Endothelial cell of umbilical vein (primary cell): ENCODE data around the gene RNF169. TPM values are rescaled to one million over a fixed set of nuclear protein-coding genes. Genes with fewer than 3 reads are reported as not detected.

Source experiments
- BruUV-seq: library from RNA; stranded (reverse); fragments of 400-500 nt; replicated peaks from 2 replicates; lab custom pipeline; 2021; lab: Mats Ljungman, UMichigan
- CTCF ChIA-PET: fragments of 300-600, 350-600 bp; sonication (Branson Sonifier 250); formaldehyde crosslinking; loops from one replicate; lab custom pipeline; 2021; ENCODE audit warnings: antibody characterized with exemption, inconsistent platforms; lab: Charles Lee
- POLR2A ChIA-PET: fragments of 300-600, 350-600 bp; sonication (Branson Sonifier 250); formaldehyde crosslinking; loops from one replicate; lab custom pipeline; 2021; ENCODE audit warnings: antibody characterized with exemption, inconsistent platforms; lab: Charles Lee
- DNase-seq: peaks from one replicate; pipeline ENCODE4 v3.0.0-alpha.2; 2011; ENCODE audit warnings: low read depth, low spot score
- FAIRE-seq: peaks from 2 replicates; lab custom pipeline; 2011; peaks lifted over from hg19 to GRCh38; lab: Jason Lieb, UNC
- H2AFZ ChIP-seq: 2 replicates; pipeline ENCODE4 v1.6.0; 2012; ENCODE audit warnings: low read depth, low read length, control low read depth, inconsistent platforms
- H3K27ac ChIP-seq: 2 replicates; pipeline ENCODE4 v1.5.1; 2011; ENCODE audit warnings: low read depth, mild to moderate bottlenecking, control low read depth, low read length, moderate library complexity; ENCODE audit not compliant: insufficient read depth
- H3K27me3 ChIP-seq, 2 experiments: 2 replicates each; pipeline versions ENCODE4 v1.6.0 to v1.6.1; 2011; ENCODE audit warnings: low read length in 2 of 2, mixed read lengths in 1 of 2; ENCODE audit not compliant: control insufficient read depth in 2 of 2, insufficient read depth in 2 of 2
- H3K36me3 ChIP-seq, 2 experiments: 2 replicates in 1 of 2; 3 replicates in 1 of 2; pipeline ENCODE4 v1.5.1; 2011; ENCODE audit warnings: low read length in 2 of 2, mild to moderate bottlenecking in 1 of 2, moderate library complexity in 1 of 2; ENCODE audit not compliant: control insufficient read depth in 2 of 2, insufficient read depth in 2 of 2; ENCODE audit errors: extremely low read depth in 1 of 2
- H3K4me1 ChIP-seq: 3 replicates; pipeline ENCODE4 v1.5.1; 2011; ENCODE audit warnings: mild to moderate bottlenecking, low read length; ENCODE audit not compliant: control insufficient read depth, insufficient read depth; ENCODE audit errors: extremely low read depth
- H3K4me2 ChIP-seq: 2 replicates; pipeline ENCODE4 v1.6.1; 2011; ENCODE audit warnings: low read length, control low read depth, mixed read lengths; ENCODE audit not compliant: insufficient read depth
- H3K4me3 ChIP-seq, 3 experiments: fragments of 200-600 bp in 1 of 3; sonication (generic), shearing (Covaris generic) in 1 of 3; replicated peaks in 1 of 3; 2 replicates each; pipeline ENCODE4 v1.5.1; 2011 to 2016; ENCODE audit warnings: control low read depth in 3 of 3, low read length in 3 of 3, mild to moderate bottlenecking in 2 of 3, inconsistent platforms in 1 of 3, low read depth in 1 of 3, moderate library complexity in 1 of 3; ENCODE audit not compliant: insufficient read depth in 1 of 3
- H3K79me2 ChIP-seq: 2 replicates; pipeline ENCODE4 v1.6.0; 2012; ENCODE audit warnings: low read length, inconsistent platforms; ENCODE audit not compliant: control insufficient read depth, insufficient read depth
- H3K9ac ChIP-seq: replicated peaks from 2 replicates; pipeline ENCODE3; 2011; ENCODE audit warnings: low read length, control low read depth; ENCODE audit not compliant: insufficient read depth; ENCODE audit errors: extremely low read depth
- H3K9me1 ChIP-seq: replicated peaks from 3 replicates; pipeline ENCODE4 v1.6.0; 2011; ENCODE audit warnings: mild to moderate bottlenecking, low read length; ENCODE audit not compliant: control insufficient read depth, insufficient read depth; ENCODE audit errors: extremely low read depth
- H3K9me3 ChIP-seq: replicated peaks from 2 replicates; pipeline ENCODE4 v1.5.1; 2012; ENCODE audit warnings: low read length, inconsistent platforms; ENCODE audit not compliant: control insufficient read depth, insufficient read depth
- H4K20me1 ChIP-seq: replicated peaks from 2 replicates; pipeline ENCODE3; 2011; ENCODE audit warnings: mild to moderate bottlenecking, low read length; ENCODE audit not compliant: control insufficient read depth, insufficient read depth; ENCODE audit errors: extremely low read depth
- FOS ChIP-seq: IDR thresholded peaks from 2 replicates; pipeline ENCODE4 v1.6.1; 2011; ENCODE audit warnings: mild to moderate bottlenecking, low read length, moderate library complexity, borderline replicate concordance; ENCODE audit not compliant: insufficient read depth
- GATA2 ChIP-seq: IDR thresholded peaks from 2 replicates; pipeline ENCODE4 v1.7.0; 2011; ENCODE audit warnings: low read depth, mild to moderate bottlenecking, moderate library complexity, mixed read lengths, low read length; ENCODE audit not compliant: insufficient read length, insufficient read depth
- JUN ChIP-seq: IDR thresholded peaks from 2 replicates; pipeline ENCODE4 v1.6.1; 2011; ENCODE audit warnings: borderline replicate concordance, low read depth; ENCODE audit not compliant: insufficient read length, insufficient read depth
- MYC ChIP-seq: IDR thresholded peaks from one replicate; pipeline ENCODE4 v1.6.1; 2011; ENCODE audit warnings: mild to moderate bottlenecking, low read depth, low read length
- dilution Hi-C: fragments of 300-500 bp; cut with MboI; formaldehyde crosslinking; loops from one replicate; pipeline ENCODE4 v1.15.0; 2019; ENCODE audit warnings: low sequenced_read_pairs; ENCODE audit not compliant: extremely low pct_ligation_motif_present
- intact Hi-C: fragments of 100-400 bp; cut with micrococcal nuclease; formaldehyde crosslinking; loops from one replicate; pipeline ENCODE4 v1.10.0; 2022
- polyA plus RNA-seq, 4 experiments: library from polyadenylated mRNA; depleted of rRNA in 3 of 4; stranded (reverse) in 3 of 4; unstranded in 1 of 4; fragments of >200 nt; gene quantifications; 2 replicates each; pipeline versions ENCODE4 v1.2.1 to v1.2.3, GENCODE V29; 2011 to 2012; ENCODE audit warnings: missing spikeins in 1 of 4
- total RNA-seq: library from RNA; stranded (reverse); gene quantifications from 2 replicates; pipeline ENCODE4 v1.2.3, GENCODE V29; 2021
- TF ChIP-seq, protein P1 (sequence below), 2 donors: IDR thresholded peaks; 1 replicate in 1 of 2; 2 replicates in 1 of 2; pipeline ENCODE4 v1.5.1; 2011; ENCODE audit warnings: low read length in 2 of 2, mild to moderate bottlenecking in 2 of 2, moderate library complexity in 2 of 2, control low read depth in 1 of 2, inconsistent platforms in 1 of 2, low read depth in 1 of 2; ENCODE audit not compliant: insufficient read depth in 1 of 2; ENCODE audit errors: extremely low read depth in 1 of 2

Gene RNF169
- total and polyA plus RNA-seq, 2 donors (not counting 3 experiments of a cell fraction or from before 2014, with no cell fraction given): 5.8 to 21.3 TPM

DNA sequence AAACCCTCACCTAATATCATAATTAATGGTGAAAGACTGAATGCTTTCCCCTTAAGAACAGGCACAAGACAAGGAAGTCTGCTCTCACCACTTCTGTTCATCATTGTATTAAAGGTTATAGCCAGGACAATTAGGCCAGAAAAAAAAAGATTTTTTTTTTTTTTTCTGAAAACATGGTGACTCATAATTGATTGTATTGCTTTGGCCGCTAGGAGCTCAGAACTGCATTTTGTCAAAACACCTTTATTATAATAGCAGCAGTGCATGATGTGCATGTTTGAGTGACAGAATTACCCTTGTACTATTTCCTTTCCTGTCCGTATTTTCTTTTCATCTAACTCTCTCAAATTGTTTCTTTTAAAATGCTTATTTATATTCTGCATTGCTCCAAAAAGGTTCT, 98.1 kb downstream of the RNF169 start:
- H4K20me1 ChIP-seq: no peaks in the 10 kb centered on the region
- TF ChIP-seq GATA2: no peak
- TF ChIP-seq, protein P1, sequence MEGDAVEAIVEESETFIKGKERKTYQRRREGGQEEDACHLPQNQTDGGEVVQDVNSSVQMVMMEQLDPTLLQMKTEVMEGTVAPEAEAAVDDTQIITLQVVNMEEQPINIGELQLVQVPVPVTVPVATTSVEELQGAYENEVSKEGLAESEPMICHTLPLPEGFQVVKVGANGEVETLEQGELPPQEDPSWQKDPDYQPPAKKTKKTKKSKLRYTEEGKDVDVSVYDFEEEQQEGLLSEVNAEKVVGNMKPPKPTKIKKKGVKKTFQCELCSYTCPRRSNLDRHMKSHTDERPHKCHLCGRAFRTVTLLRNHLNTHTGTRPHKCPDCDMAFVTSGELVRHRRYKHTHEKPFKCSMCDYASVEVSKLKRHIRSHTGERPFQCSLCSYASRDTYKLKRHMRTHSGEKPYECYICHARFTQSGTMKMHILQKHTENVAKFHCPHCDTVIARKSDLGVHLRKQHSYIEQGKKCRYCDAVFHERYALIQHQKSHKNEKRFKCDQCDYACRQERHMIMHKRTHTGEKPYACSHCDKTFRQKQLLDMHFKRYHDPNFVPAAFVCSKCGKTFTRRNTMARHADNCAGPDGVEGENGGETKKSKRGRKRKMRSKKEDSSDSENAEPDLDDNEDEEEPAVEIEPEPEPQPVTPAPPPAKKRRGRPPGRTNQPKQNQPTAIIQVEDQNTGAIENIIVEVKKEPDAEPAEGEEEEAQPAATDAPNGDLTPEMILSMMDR (IDR thresholded peaks at IDR 0.05; ENCODE audit: extremely low read depth in 1 of 2, insufficient read depth in 1 of 2, low read depth in 1 of 2, low read length in 2 of 2): peak in 1 of 2 donors; percentile 32
- peak; percentile 80 for TF ChIP-seq FOS
- TF ChIP-seq JUN: peak; percentile 79
- no peak for TF ChIP-seq MYC
- no peak overlapping the region for H2AFZ ChIP-seq
- H3K4me1 ChIP-seq: peaks cover 12% of the 10 kb centered on the region
- no TSS peak for BruUV-seq
- DNase-seq (peak; percentile 78), FAIRE-seq (peak; percentile 79)
- no peak overlapping the region for H3K9ac ChIP-seq
- no peak overlapping the region for H3K4me2 ChIP-seq
- dilution Hi-C loops (no loop called here), intact Hi-C loops (no loop called here)
- H3K9me1 ChIP-seq: no peaks in the 10 kb centered on the region
- ChIA-PET POLR2A (interaction anchor here (0.6 to 0.7 kb wide), 2 partner anchors 12 to 55 kb away, joined by 3 to 7 read pairs; no protein-coding TSS in a partner anchor), CTCF (interaction anchor here (0.6 to 1.7 kb wide), 15 partner anchors 9 to 354 kb away, joined by 3 to 11 read pairs (median 5); no protein-coding TSS in a partner anchor)
- no peak overlapping the region for H3K4me3 ChIP-seq
- peaks cover 5 to 23% of the 10 kb centered on the region in 2 experiments for H3K36me3 ChIP-seq
- no peaks in the 10 kb centered on the region for H3K79me2 ChIP-seq
- no peaks in the 10 kb centered on the region for H3K27me3 ChIP-seq
- no peak overlapping the region for H3K27ac ChIP-seq
- no peaks in the 10 kb centered on the region for H3K9me3 ChIP-seq
